Vagina (tissue), 2 donors: ENCODE data around the gene SATB1.

Experiments used
- POLR2A ChIP-seq, 2 donors: fragments of 450-650 bp; IDR thresholded peaks; one replicate each; pipeline ENCODE4 v1.6.1; 2017; ENCODE audit warnings: antibody characterized with exemption in 2 of 2, mild to moderate bottlenecking in 2 of 2, moderate library complexity in 2 of 2
- POLR2AphosphoS5 ChIP-seq, 2 donors: sonication (generic); formaldehyde crosslinking; IDR thresholded peaks; one replicate each; pipeline ENCODE4 v1.9.0; 2017; ENCODE audit warnings: antibody characterized with exemption in 2 of 2, mild to moderate bottlenecking in 2 of 2, low read depth in 1 of 2; ENCODE audit not compliant: insufficient read depth in 1 of 2
- TF ChIP-seq, protein P1 (sequence below), 3 experiments: fragments of 450-650 bp in 2 of 3; fragments of 200-600 bp in 1 of 3; sonication (generic) in 1 of 3; IDR thresholded peaks; one replicate each; pipeline ENCODE4 v1.5.1; 2017 to 2019; ENCODE audit warnings: antibody characterized with exemption in 3 of 3, mild to moderate bottlenecking in 2 of 3, moderate library complexity in 2 of 3

GRCh38 chr3:18349197-18349798 lies 75.8 kb downstream of the SATB1 start:
- TF ChIP-seq, protein P1, sequence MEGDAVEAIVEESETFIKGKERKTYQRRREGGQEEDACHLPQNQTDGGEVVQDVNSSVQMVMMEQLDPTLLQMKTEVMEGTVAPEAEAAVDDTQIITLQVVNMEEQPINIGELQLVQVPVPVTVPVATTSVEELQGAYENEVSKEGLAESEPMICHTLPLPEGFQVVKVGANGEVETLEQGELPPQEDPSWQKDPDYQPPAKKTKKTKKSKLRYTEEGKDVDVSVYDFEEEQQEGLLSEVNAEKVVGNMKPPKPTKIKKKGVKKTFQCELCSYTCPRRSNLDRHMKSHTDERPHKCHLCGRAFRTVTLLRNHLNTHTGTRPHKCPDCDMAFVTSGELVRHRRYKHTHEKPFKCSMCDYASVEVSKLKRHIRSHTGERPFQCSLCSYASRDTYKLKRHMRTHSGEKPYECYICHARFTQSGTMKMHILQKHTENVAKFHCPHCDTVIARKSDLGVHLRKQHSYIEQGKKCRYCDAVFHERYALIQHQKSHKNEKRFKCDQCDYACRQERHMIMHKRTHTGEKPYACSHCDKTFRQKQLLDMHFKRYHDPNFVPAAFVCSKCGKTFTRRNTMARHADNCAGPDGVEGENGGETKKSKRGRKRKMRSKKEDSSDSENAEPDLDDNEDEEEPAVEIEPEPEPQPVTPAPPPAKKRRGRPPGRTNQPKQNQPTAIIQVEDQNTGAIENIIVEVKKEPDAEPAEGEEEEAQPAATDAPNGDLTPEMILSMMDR (IDR thresholded peaks at IDR 0.05): no peak
- TF ChIP-seq POLR2A (IDR thresholded peaks at IDR 0.05) (no peak), POLR2AphosphoS5 (IDR thresholded peaks at IDR 0.05; ENCODE audit: insufficient read depth in 1 of 2, low read depth in 1 of 2) (no peak)
